ENCODE data around the gene EMSY.

DNA sequence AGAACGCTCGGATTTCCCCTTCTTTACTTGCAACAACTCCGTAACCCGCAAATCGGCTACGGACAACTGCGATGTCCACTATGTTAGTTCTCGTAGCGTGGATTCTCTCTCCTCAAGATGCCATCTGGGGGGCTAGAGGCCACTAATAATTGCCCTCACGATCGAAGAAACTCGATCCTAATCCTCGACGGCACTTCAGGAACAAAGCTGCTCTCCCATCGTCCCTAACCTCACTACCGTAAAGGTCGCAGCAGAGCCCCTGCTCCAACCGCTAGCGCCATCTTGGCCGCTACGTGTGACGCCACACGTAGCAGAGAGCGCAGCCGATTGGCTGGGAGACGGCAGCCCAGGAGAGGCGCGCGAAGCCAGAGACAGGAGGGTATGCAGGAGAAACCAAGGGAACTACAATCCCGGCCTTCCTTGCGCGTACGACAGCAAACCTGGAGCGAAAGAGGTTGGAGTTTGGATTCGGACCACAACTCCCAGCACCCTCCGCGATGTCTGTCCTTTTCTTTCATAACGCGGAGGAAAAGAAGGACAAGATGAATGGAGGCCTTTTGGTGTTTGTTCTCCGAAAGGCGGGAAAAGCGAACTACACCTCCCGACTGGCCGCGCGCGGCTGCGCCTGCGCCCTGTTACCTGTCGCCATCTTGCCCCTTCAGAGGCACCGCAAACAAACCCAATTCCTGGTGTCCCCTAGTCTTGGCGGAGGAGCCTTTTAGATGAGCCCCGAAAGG, at the start of gene EMSY:
- TF ChIP-seq, protein P1, sequence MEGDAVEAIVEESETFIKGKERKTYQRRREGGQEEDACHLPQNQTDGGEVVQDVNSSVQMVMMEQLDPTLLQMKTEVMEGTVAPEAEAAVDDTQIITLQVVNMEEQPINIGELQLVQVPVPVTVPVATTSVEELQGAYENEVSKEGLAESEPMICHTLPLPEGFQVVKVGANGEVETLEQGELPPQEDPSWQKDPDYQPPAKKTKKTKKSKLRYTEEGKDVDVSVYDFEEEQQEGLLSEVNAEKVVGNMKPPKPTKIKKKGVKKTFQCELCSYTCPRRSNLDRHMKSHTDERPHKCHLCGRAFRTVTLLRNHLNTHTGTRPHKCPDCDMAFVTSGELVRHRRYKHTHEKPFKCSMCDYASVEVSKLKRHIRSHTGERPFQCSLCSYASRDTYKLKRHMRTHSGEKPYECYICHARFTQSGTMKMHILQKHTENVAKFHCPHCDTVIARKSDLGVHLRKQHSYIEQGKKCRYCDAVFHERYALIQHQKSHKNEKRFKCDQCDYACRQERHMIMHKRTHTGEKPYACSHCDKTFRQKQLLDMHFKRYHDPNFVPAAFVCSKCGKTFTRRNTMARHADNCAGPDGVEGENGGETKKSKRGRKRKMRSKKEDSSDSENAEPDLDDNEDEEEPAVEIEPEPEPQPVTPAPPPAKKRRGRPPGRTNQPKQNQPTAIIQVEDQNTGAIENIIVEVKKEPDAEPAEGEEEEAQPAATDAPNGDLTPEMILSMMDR (IDR thresholded peaks at IDR 0.05), result no peak
- TF ChIP-seq POLR2A (IDR thresholded peaks at IDR 0.05), result peak; percentile 96

All from right lobe of liver (tissue), 4 donors.